GM23338 (cell line): ENCODE measurements around the gene CCR4. TPM values are rescaled to one million over a fixed set of nuclear protein-coding genes. Genes with fewer than 3 reads are reported as not detected.

Experiments used
- ATAC-seq: fragments of 200-7000 bp; cut with Tn5 transposase; 3 replicates; pipeline ENCODE4 v1.9.1; 2020
- DNase-seq: peaks from one replicate; pipeline ENCODE4 v3.0.0-alpha.2; 2015; ENCODE audit warnings: low spot score
- H2AFZ ChIP-seq: fragments of 200-600 bp; sonication (generic); 2 replicates; pipeline ENCODE4 v1.8.0; 2016; ENCODE audit warnings: antibody characterized with exemption, mild to moderate bottlenecking, moderate library complexity
- H3F3A ChIP-seq: fragments of 200-600 bp; sonication (generic); replicated peaks from 2 replicates; pipeline ENCODE4 v1.8.0; 2017; ENCODE audit warnings: antibody characterized with exemption, mixed run types, low read depth
- H3K27ac ChIP-seq: fragments of 200-600 bp; sonication (generic); 2 replicates; pipeline ENCODE4 v1.6.1; 2016; ENCODE audit warnings: low read depth
- H3K27me3 ChIP-seq: fragments of 200-600 bp; sonication (generic); 2 replicates; pipeline ENCODE4 v1.8.0; 2016; ENCODE audit warnings: mild to moderate bottlenecking, mixed run types, moderate library complexity; ENCODE audit not compliant: insufficient read depth
- H3K36me3 ChIP-seq: fragments of 200-600 bp; sonication (generic); 2 replicates; pipeline ENCODE4 v1.8.0; 2016; ENCODE audit warnings: mild to moderate bottlenecking; ENCODE audit not compliant: insufficient read depth
- H3K4me1 ChIP-seq: fragments of 200-600 bp; sonication (generic); 2 replicates; pipeline ENCODE4 v1.8.0; 2016; ENCODE audit warnings: mild to moderate bottlenecking, moderate library complexity; ENCODE audit not compliant: insufficient read depth
- H3K4me2 ChIP-seq: fragments of 200-600 bp; sonication (generic); 2 replicates; pipeline ENCODE4 v1.7.1; 2017; ENCODE audit warnings: mixed run types
- H3K4me3 ChIP-seq: fragments of 200-600 bp; sonication (generic); 2 replicates; pipeline ENCODE4 v1.6.1; 2016; ENCODE audit warnings: mixed run types
- H3K79me2 ChIP-seq: fragments of 200-600 bp; sonication (generic); replicated peaks from 2 replicates; pipeline ENCODE4 v1.8.0; 2017; ENCODE audit warnings: mild to moderate bottlenecking; ENCODE audit not compliant: insufficient read depth
- H3K9me2 ChIP-seq: fragments of 200-600 bp; sonication (generic); 2 replicates; pipeline ENCODE4 v1.8.0; 2017; ENCODE audit not compliant: insufficient read depth
- H4K20me1 ChIP-seq: fragments of 200-600 bp; sonication (generic); replicated peaks from 2 replicates; pipeline ENCODE4 v1.8.0; 2017; ENCODE audit warnings: mild to moderate bottlenecking; ENCODE audit not compliant: insufficient read depth
- H3K27ac Mint-ChIP-seq: 2 replicates; pipeline ENCODE4 v1.8.0; 2020; ENCODE audit warnings: inconsistent platforms, mild to moderate bottlenecking, moderate library complexity, mixed read lengths
- H3K27me3 Mint-ChIP-seq: 3 replicates; pipeline ENCODE4 v1.8.0; 2022; ENCODE audit warnings: low read depth, mild to moderate bottlenecking, moderate library complexity, mixed read lengths, inconsistent platforms; ENCODE audit not compliant: insufficient read depth, poor library complexity
- H3K36me3 Mint-ChIP-seq: 3 replicates; pipeline ENCODE4 v1.8.0; 2021; ENCODE audit warnings: low read depth, mild to moderate bottlenecking, inconsistent platforms, moderate library complexity, mixed read lengths
- H3K4me1 Mint-ChIP-seq: 3 replicates; pipeline ENCODE4 v1.8.0; 2020; ENCODE audit warnings: mild to moderate bottlenecking, inconsistent platforms, mixed read lengths
- H3K4me3 Mint-ChIP-seq: 3 replicates; pipeline ENCODE4 v1.8.0; 2021; ENCODE audit warnings: moderate library complexity, mild to moderate bottlenecking, inconsistent platforms, mixed read lengths
- H3K9me3 Mint-ChIP-seq: 3 replicates; pipeline ENCODE4 v1.8.0; 2020; ENCODE audit warnings: moderate library complexity, mild to moderate bottlenecking, inconsistent platforms, mixed read lengths
- CREB1 ChIP-seq: fragments of 250-450 bp; sonication (Bioruptor Pico); IDR thresholded peaks from 2 replicates; pipeline ENCODE4 v1.5.0; 2020; ENCODE audit warnings: low read depth, mild to moderate bottlenecking, moderate library complexity
- EZH2 ChIP-seq: fragments of 200-600 bp; sonication (generic); IDR thresholded peaks from one replicate; pipeline ENCODE4 v1.8.0; 2017; ENCODE audit warnings: antibody characterized with exemption, mild to moderate bottlenecking, low read depth; ENCODE audit not compliant: unreplicated experiment
- JUNB ChIP-seq: IDR thresholded peaks from one replicate; pipeline ENCODE4 v1.6.1; 2016; ENCODE audit warnings: antibody characterized with exemption; ENCODE audit not compliant: unreplicated experiment
- NANOG ChIP-seq: IDR thresholded peaks from 2 replicates; pipeline ENCODE4 v1.6.1; 2016; ENCODE audit warnings: antibody characterized with exemption, borderline replicate concordance
- STAT1 ChIP-seq: IDR thresholded peaks from one replicate; pipeline ENCODE4 v1.6.1; 2016; ENCODE audit warnings: antibody characterized with exemption; ENCODE audit not compliant: unreplicated experiment
- ZNF114 ChIP-seq: fragments of 250-450 bp; sonication (Bioruptor Pico); IDR thresholded peaks from 2 replicates; pipeline ENCODE4 v1.5.0; 2020; ENCODE audit warnings: mild to moderate bottlenecking, moderate library complexity
- ZNF462 ChIP-seq: fragments of 250-450 bp; sonication (Bioruptor Pico); IDR thresholded peaks from 2 replicates; pipeline ENCODE4 v1.5.0; 2020; ENCODE audit warnings: mild to moderate bottlenecking, moderate library complexity
- polyA plus RNA-seq: library from polyadenylated mRNA; unstranded; fragments of >200 nt; fragmentation: Nextera tagmentation; extraction: Ambion mirVana; gene quantifications from 2 replicates; pipeline ENCODE4 v1.2.1, GENCODE V29; 2016
- total RNA-seq: library from RNA; depleted of rRNA; stranded (reverse); fragments of >200 nt; shearing (Covaris generic); gene quantifications from 2 replicates; pipeline ENCODE4 v1.2.3, GENCODE V29; 2014
- TF ChIP-seq, protein P1 (sequence below): IDR thresholded peaks from one replicate; pipeline ENCODE4 v1.6.1; 2018; ENCODE audit warnings: antibody characterized with exemption; ENCODE audit not compliant: unreplicated experiment

Gene CCR4
- total and polyA plus RNA-seq, 2 experiments from 2014 or later: 0.10 to 0.35 TPM

DNA sequence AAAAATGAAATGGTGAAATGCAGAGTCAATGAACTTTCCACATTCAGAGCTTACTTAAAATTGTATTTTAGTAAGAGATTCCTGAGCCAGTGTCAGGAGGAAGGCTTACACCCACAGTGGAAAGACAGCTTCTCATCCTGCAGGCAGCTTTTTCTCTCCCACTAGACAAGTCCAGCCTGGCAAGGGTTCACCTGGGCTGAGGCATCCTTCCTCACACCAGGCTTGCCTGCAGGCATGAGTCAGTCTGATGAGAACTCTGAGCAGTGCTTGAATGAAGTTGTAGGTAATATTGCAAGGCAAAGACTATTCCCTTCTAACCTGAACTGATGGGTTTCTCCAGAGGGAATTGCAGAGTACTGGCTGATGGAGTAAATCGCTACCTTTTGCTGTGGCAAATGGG, 3.1 kb downstream of the CCR4 start (continued):
- TF ChIP-seq ZNF462 (CRISPR knock-in tag): no peak
- no peak for TF ChIP-seq STAT1
- TF ChIP-seq, protein P1, sequence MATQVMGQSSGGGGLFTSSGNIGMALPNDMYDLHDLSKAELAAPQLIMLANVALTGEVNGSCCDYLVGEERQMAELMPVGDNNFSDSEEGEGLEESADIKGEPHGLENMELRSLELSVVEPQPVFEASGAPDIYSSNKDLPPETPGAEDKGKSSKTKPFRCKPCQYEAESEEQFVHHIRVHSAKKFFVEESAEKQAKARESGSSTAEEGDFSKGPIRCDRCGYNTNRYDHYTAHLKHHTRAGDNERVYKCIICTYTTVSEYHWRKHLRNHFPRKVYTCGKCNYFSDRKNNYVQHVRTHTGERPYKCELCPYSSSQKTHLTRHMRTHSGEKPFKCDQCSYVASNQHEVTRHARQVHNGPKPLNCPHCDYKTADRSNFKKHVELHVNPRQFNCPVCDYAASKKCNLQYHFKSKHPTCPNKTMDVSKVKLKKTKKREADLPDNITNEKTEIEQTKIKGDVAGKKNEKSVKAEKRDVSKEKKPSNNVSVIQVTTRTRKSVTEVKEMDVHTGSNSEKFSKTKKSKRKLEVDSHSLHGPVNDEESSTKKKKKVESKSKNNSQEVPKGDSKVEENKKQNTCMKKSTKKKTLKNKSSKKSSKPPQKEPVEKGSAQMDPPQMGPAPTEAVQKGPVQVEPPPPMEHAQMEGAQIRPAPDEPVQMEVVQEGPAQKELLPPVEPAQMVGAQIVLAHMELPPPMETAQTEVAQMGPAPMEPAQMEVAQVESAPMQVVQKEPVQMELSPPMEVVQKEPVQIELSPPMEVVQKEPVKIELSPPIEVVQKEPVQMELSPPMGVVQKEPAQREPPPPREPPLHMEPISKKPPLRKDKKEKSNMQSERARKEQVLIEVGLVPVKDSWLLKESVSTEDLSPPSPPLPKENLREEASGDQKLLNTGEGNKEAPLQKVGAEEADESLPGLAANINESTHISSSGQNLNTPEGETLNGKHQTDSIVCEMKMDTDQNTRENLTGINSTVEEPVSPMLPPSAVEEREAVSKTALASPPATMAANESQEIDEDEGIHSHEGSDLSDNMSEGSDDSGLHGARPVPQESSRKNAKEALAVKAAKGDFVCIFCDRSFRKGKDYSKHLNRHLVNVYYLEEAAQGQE: no peak

DNA sequence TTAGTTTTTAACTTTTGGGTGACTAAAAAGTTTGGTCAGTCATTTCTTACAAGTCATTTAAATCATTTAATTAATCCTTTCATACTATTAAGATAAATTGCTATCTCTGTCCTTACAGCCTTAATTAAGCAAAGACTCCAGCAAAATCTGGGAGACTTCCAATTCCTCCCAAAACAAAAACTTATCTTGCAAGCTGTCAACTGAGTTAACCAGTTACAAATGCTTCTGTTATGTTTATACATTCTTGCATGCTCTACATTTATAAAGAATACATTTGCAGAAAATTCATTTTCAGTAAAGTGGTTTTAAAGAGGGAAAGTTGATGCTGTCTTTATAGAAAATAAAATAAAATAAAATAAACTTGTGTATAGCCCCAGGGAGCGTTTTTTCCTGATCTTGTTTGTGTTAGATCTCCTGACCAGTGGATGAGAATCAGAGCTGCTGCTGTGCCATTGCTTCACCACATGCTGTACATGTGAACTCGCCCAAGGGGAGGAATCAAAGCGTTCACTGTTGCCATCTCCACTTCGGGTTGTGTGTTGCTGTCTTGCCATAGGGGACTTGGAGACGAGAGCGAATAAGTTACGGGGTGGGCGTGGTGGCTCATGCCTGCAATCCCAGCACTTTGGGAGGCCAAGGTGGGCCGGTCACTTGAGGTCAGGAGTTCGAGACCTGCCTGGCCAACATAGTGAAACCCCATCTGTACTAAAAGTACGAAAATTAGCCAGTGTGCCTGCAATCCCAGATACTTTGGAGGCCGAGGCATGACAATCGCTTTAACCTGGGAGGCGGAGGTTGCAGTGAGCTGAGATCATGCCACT, 5.5 kb downstream of the CCR4 start:
- DNase-seq (no peak), ATAC-seq (no peak)
- H3K36me3 ChIP-seq: no peaks in the 10 kb centered on the region
- Mint-ChIP-seq H3K36me3 (no peaks in the 10 kb centered on the region), H3K27ac (no peak overlapping the region), H3K9me3 (no peaks in the 10 kb centered on the region; the same call in 2 of the 3 replicates), H3K4me1 (0 out of 3 replicates have a peak, but pooled peaks cover 5% of the 10 kb centered on the region), H3K27me3 (peaks cover 8% of the 10 kb centered on the region), H3K4me3 (no peak overlapping the region)
- H3K4me1 ChIP-seq: no peaks in the 10 kb centered on the region
- no peaks in the 10 kb centered on the region; the same call in 1 of the 2 replicates for H3F3A ChIP-seq
- no peak overlapping the region for H2AFZ ChIP-seq
- no peaks in the 10 kb centered on the region for H4K20me1 ChIP-seq
- no peak overlapping the region for H3K4me3 ChIP-seq
- H3K79me2 ChIP-seq: no peaks in the 10 kb centered on the region
- no peak overlapping the region for H3K4me2 ChIP-seq
- H3K27me3 ChIP-seq: no peaks in the 10 kb centered on the region
- no peaks in the 10 kb centered on the region for H3K9me2 ChIP-seq
- no peak overlapping the region for H3K27ac ChIP-seq
- no peak for TF ChIP-seq NANOG
- TF ChIP-seq EZH2: no peak
- no peak for TF ChIP-seq ZNF114 (CRISPR knock-in tag)
- TF ChIP-seq CREB1 (CRISPR knock-in tag): no peak
- TF ChIP-seq JUNB: no peak
